GM19463 (cell line): Measurements from ENCODE around the gene RNF183.

Experiments used
- ATAC-seq: cut with Tn5 transposase; IDR thresholded peaks from one replicate; pipeline ENCODE4 v1.9.1; 2021; ENCODE audit warnings: mild to moderate bottlenecking, moderate library complexity; ENCODE audit not compliant: unreplicated experiment

Gene RNF183

DNA sequence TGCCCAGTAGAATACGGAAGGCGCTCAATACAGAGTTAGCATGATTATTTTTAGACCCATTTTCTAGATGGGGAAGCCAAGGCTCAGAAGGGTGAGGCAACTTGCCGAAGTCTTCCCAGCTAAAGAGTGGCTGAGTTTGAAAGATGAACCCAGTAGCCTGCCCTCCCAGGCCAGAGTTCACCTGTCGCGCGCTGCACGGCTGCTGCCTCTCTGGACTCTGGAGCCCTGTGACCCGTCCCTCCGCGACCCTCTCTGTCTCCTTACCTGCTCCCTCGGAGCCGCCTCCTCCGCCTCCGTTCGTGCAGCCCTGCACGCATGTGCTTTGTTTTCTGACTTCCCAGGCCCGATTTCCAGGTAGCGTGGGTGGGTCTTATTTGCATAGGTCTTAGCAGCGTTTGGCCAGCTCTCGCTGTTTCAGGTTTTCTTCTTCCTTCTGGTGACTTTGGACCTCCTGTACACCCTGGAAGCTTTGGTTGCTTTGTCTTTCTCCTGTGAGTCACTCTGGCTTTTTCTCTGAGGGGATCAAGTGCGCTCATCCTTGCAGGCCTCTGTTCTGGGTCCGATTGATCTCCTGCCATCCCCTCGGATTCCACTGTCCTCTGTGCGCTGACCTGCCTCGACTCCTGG is at the start of gene RNF183:
Gene RNF183, minus strand, starts transcription at position 585 of the 627 bp plus-strand sequence. CDS start 5,192 bp downstream, outside the sequence.
- no peak for ATAC-seq

GRCh38 chr9:113352411-113352810 is 49.2 kb upstream of the RNF183 start:
- ATAC-seq, result no peak

DNA sequence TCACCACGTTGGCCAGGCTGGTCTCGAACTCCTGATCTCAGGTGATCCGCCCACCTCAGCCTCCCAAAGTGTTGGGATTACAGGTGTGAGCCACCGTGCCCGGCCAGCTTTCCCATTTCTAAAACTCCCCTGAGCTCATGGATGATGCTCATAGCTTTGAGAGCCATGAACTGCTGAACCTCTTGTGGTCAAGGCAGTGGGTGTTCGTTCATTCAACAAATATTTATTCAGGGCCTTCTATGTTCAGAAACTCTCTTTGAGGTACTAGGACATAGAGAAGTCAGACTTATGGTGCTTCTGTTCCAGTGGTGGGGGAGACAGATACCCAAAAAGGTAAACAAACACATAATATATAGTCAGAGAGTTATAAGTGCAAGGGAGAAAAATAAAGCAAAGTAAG is 48.8 kb upstream of the RNF183 start:
- no peak for ATAC-seq

GRCh38 chr9:113350937-113351336 is 47.8 kb upstream of the RNF183 start:
- ATAC-seq, result peak; percentile 34

- no peak for ATAC-seq
Measured at GRCh38 chr9:113350107-113350661, 47.0 kb upstream of the RNF183 start.

- ATAC-seq, result peak; percentile 36
Measured at GRCh38 chr9:113349445-113350094, 46.4 kb upstream of the RNF183 start, which contains the start of gene BSPRY. TSS of gene BSPRY (plus strand) at chr9:113349541. CDS start at chr9:113349580, 39 bp downstream.

GRCh38 chr9:113349066-113349444 is 45.9 kb upstream of the RNF183 start:
- no peak for ATAC-seq

DNA sequence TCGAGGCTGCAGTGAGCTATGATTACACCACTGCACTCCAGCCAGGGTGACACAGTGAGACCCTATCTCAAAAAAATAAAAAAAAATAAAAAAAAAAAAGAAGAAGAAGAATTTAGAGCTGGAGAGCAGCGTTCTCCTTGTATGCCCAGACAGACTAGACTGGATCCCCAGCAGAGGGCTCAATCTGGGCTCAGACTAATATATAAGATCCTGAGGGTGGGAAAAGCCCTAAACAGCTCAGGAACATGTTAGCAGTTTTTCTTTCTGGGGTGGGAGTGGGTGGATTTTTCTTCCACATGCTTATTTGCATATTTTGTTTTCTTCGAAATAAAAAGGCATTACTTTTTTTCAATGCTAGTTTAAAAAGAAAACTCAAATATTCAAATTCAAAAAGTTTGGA is 45.3 kb upstream of the RNF183 start:
- no peak for ATAC-seq

DNA sequence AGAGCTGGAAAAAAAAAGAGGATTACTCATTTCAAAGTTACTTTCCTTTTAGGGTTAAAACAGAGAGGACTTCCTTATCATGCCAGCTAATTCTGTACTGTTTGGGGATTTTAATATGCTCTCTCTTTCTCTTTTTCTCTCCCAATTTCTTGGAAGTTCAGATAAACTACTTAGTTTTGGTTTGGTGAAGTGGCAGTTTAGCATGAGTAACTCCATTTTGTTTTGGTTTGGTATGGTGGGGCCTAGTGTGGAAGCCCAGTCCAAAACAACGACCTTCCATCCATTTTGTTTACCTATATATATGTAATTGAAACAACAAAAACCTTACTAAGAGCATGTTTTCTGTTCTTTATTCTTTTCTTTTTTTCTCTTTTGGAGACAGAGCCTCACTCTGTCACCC is 42.5 kb upstream of the RNF183 start:
- no peak for ATAC-seq

DNA sequence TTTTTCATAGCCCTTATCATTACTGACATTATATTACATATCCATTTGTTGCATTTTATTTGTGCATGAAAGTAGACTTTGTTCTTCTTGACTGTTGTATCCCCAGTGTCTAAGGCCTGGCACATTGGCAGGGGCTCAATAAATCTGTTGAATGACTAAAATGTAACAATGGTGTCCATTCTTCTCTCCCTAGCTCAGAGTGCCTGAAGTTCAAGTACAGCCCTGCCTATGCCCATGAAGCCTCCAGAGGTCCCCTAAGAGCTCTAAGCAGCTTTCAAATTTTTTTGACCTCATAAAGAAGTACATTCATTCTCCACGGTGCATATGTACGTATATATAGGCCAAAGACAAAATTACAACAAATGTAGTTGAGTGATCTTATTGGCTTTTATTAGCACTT is 42.0 kb upstream of the RNF183 start:
- ATAC-seq, result no peak

- ATAC-seq, result no peak
Measured at GRCh38 chr9:113343732-113344231, 40.6 kb upstream of the RNF183 start.

- ATAC-seq, result no peak
Measured at GRCh38 chr9:113341712-113342410, 38.7 kb upstream of the RNF183 start.

GRCh38 chr9:113340011-113340699 is 37.0 kb upstream of the RNF183 start, which contains the start of gene WDR31:
TSS of gene WDR31 (minus strand) at chr9:113340275. CDS start at chr9:113332022, 8,253 bp downstream.
- peak; percentile 98 for ATAC-seq

- no peak for ATAC-seq
Measured at GRCh38 chr9:113337714-113338113, 34.5 kb upstream of the RNF183 start.

GRCh38 chr9:113331780-113332179 is 28.6 kb upstream of the RNF183 start:
- no peak for ATAC-seq

DNA sequence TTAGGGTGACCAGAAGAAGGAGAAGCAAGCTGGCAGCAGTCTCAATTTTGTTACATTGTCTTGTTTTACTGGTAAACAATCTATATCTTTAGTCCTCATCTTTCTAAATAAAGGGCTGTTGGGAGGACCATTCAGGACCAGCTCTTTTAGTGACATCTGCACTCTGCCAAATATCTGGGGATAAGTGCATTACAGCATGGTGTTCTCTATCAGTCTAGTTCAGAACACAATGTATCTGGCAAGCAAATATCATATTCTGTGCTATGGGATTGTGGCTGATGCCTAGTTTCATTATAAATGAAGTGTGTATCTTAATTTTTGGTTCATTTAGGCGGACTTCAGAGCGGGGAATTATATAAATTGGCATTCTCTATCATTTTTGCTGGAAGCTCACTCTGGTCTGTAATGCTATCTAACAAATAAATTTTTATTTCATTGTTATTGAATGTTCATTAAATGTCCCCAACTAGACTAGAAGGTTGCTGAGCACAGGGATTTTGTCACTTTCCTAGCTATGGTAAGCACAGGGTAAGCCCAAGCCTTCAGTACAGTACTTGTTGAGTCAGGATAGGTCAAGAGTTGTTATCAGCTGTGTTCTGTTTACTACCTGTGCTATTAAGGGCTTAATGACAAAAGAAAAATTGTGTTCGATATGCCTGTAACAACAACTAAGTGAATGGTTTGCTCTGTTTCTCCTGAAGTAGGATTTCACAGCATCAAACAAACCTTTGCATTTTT is 25.0 kb upstream of the RNF183 start:
- no peak for ATAC-seq

DNA sequence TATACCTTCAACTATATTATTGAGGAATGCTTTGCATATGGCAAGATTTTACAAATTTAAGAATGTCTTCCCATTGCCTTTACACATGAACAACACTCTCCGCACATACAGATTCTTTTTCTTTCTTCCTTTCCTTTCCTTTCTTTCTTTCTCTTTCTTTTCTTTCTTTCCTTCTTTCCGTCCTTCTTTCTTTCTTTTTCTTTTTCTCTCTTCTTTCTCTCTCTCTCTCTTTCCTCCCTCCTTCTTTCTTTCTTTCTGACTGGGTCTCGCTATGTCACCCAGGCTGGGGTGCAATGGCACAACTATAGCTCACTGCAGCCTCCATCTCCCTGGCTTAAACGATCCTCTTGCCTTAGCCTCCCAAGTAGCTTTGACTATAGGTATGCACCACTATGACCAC is 23.1 kb upstream of the RNF183 start:
- no peak for ATAC-seq

DNA sequence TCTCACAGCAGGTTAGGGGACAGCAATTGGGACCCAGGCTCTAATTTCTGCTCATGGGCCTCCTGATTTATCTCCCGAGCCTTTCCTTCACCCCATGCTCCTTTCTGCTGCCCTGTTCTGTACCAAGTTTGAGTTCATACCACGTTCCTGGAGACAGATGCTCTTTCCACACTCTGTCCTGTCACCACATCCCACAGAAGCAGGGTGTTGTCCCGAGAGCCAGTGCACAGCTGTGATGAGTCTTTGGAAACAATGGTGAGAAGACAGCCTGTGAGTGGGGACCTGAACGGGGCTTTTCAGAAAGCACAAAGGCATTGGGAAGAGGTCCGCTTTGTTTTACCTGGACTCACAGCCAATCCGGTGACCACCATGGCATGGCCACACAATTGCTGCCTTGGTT is 19.5 kb upstream of the RNF183 start:
- no peak for ATAC-seq

GRCh38 chr9:113320051-113320450 is 16.9 kb upstream of the RNF183 start:
- ATAC-seq, result no peak

DNA sequence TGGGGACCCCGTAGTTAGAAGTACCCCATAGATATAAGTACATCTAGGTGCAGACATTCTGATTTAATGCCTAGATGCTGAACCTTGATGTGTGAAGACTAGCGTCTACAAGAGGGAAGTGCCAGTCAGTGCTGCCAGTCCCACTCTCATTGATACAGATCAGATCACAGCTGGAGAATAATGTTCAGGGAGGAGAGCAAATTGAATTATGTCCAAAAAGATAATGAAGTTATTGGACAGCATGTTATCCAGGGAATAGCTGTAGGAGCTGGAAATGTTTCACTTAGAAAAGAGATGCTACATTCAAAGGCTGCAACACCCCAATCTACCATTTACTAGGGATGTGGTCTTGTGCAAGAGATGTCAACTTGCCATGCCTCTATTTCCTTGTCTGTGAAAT is 15.9 kb upstream of the RNF183 start:
- ATAC-seq, result no peak
